SK-N-SH (cell line): ENCODE data around the gene CNIH2. TPM values are rescaled to one million over a fixed set of nuclear protein-coding genes. Genes with fewer than 3 reads are reported as not detected.

Experiments
- CTCF ChIA-PET: fragments of 300-600, 350-600 bp; formaldehyde crosslinking; extraction: SDS; loops from one replicate; lab custom pipeline; 2021; lab: Yijun Ruan, JAX
- POLR2A ChIA-PET: fragments of 350-600 bp; sonication (Branson Sonifier 250); formaldehyde crosslinking; extraction: SDS; loops from one replicate; lab custom pipeline; 2020; ENCODE audit warnings: antibody characterized with exemption, inconsistent platforms; lab: Yijun Ruan, JAX
- DNase-seq: peaks from one replicate; pipeline ENCODE4 v3.0.0; 2012
- H2AFZ ChIP-seq: fragments of 200-600 bp; sonication (generic); 2 replicates; pipeline ENCODE4 v1.8.1; 2016; ENCODE audit warnings: antibody characterized with exemption, mild to moderate bottlenecking, low read depth
- H3F3A ChIP-seq: fragments of 200-600 bp; sonication (generic); replicated peaks from 2 replicates; pipeline ENCODE3; 2016; ENCODE audit warnings: antibody characterized with exemption, mild to moderate bottlenecking; ENCODE audit not compliant: insufficient read depth
- H3K27ac ChIP-seq, 2 experiments: fragments of 200-500 bp in 1 of 2; fragments of 200-600 bp in 1 of 2; sonication (Bioruptor generic) in 1 of 2; sonication (generic), shearing (Covaris generic) in 1 of 2; 2 replicates each; pipeline versions ENCODE4 v1.5.1 to v1.6.1; 2014 to 2016; ENCODE audit warnings: low read depth in 2 of 2, inconsistent platforms in 1 of 2, low read length in 1 of 2, mild to moderate bottlenecking in 1 of 2, mixed read lengths in 1 of 2
- H3K27me3 ChIP-seq: fragments of 200-600 bp; sonication (generic), shearing (Covaris generic); 2 replicates; pipeline ENCODE4 v1.6.1; 2016; ENCODE audit warnings: mixed run types; ENCODE audit not compliant: insufficient read depth
- H3K36me3 ChIP-seq, 2 experiments: fragments of 200-500 bp in 1 of 2; fragments of 200-600 bp in 1 of 2; sonication (Bioruptor generic) in 1 of 2; sonication (generic) in 1 of 2; replicated peaks in 1 of 2; 2 replicates each; pipeline versions ENCODE3 to v1.5.1; 2014 to 2016; ENCODE audit warnings: low read length in 1 of 2, mild to moderate bottlenecking in 1 of 2; ENCODE audit not compliant: insufficient read depth in 2 of 2, control insufficient read depth in 1 of 2
- H3K4me1 ChIP-seq, 2 experiments: fragments of 200-500 bp in 1 of 2; fragments of 200-600 bp in 1 of 2; sonication (Bioruptor generic) in 1 of 2; sonication (generic), shearing (Covaris generic) in 1 of 2; 2 replicates each; pipeline versions ENCODE4 v1.5.1 to v1.6.1; 2014 to 2016; ENCODE audit warnings: low read depth in 1 of 2, low read length in 1 of 2, mixed run types in 1 of 2; ENCODE audit not compliant: insufficient read depth in 2 of 2, control insufficient read depth in 1 of 2
- H3K4me2 ChIP-seq: fragments of 200-600 bp; sonication (generic), shearing (Covaris generic); 2 replicates; pipeline ENCODE4 v1.6.1; 2017; ENCODE audit warnings: mixed run types
- H3K4me3 ChIP-seq, 2 experiments: fragments of 200-500 bp in 1 of 2; fragments of 200-600 bp in 1 of 2; sonication (Bioruptor generic) in 1 of 2; sonication (generic), shearing (Covaris generic) in 1 of 2; 2 replicates each; pipeline versions ENCODE4 v1.5.1 to v1.8.1; 2014 to 2016; ENCODE audit warnings: low read depth in 2 of 2, inconsistent platforms in 1 of 2, low read length in 1 of 2, mild to moderate bottlenecking in 1 of 2, mixed read lengths in 1 of 2, moderate library complexity in 1 of 2
- H3K79me2 ChIP-seq: fragments of 200-600 bp; sonication (generic); 2 replicates; pipeline ENCODE4 v1.8.1; 2017; ENCODE audit warnings: mild to moderate bottlenecking; ENCODE audit not compliant: insufficient read depth
- H3K9ac ChIP-seq: fragments of 200-600 bp; sonication (generic); 2 replicates; pipeline ENCODE4 v1.6.1; 2017; ENCODE audit warnings: mixed run types
- H3K9me2 ChIP-seq: fragments of 200-600 bp; sonication (generic); 2 replicates; pipeline ENCODE4 v1.6.1; 2017; ENCODE audit warnings: mixed run types
- H3K9me3 ChIP-seq: fragments of 200-600 bp; sonication (generic); 2 replicates; pipeline ENCODE4 v1.6.1; 2017; ENCODE audit warnings: mixed run types, mild to moderate bottlenecking, moderate library complexity
- H4K20me1 ChIP-seq: fragments of 200-600 bp; sonication (generic); 2 replicates; pipeline ENCODE4 v1.6.1; 2017; ENCODE audit warnings: mild to moderate bottlenecking, mixed run types; ENCODE audit not compliant: insufficient read depth
- CHD2 ChIP-seq: fragments of 150-350 bp; IDR thresholded peaks from 2 replicates; pipeline ENCODE4 v1.6.1; 2018; ENCODE audit warnings: low read length; ENCODE audit not compliant: partially characterized antibody
- EP300 ChIP-seq, 2 experiments: IDR thresholded peaks; 2 replicates each; pipeline versions ENCODE4 v1.4.0 to v1.6.1; 2012; ENCODE audit warnings: borderline replicate concordance in 1 of 2, low read depth in 1 of 2, low read length in 1 of 2
- EZH2phosphoT487 ChIP-seq: fragments of 200-600 bp; sonication (generic); IDR thresholded peaks from 2 replicates; pipeline ENCODE4 v1.6.1; 2017; ENCODE audit warnings: low read depth, mixed run types, mild to moderate bottlenecking, antibody characterized with exemption, moderate library complexity, borderline replicate concordance
- FOXJ3 ChIP-seq: sonication (generic); formaldehyde crosslinking; IDR thresholded peaks from 2 replicates; pipeline ENCODE4 v1.5.1; 2020; ENCODE audit warnings: mild to moderate bottlenecking, missing genetic modification reagents
- FOXM1 ChIP-seq: IDR thresholded peaks from 2 replicates; pipeline ENCODE4 v1.4.0; 2012; ENCODE audit warnings: low read depth, mild to moderate bottlenecking
- GABPA ChIP-seq: IDR thresholded peaks from 2 replicates; pipeline ENCODE4 v1.4.0; 2012; ENCODE audit warnings: low read depth, mild to moderate bottlenecking
- GATA2 ChIP-seq: sonication (generic); formaldehyde crosslinking; IDR thresholded peaks from 2 replicates; pipeline ENCODE4 v1.5.0; 2020; ENCODE audit warnings: mild to moderate bottlenecking, missing genetic modification reagents
- MEF2A ChIP-seq: IDR thresholded peaks from 2 replicates; pipeline ENCODE4 v1.4.0; 2012; ENCODE audit warnings: low read depth, borderline replicate concordance
- MXI1 ChIP-seq: IDR thresholded peaks from 2 replicates; pipeline ENCODE4 v1.6.1; 2012; ENCODE audit warnings: mild to moderate bottlenecking, low read depth, low read length, improper control_type of control experiment
- RAD21 ChIP-seq: IDR thresholded peaks from 2 replicates; pipeline ENCODE4 v1.6.1; 2012; ENCODE audit warnings: mild to moderate bottlenecking, low read length
- REST ChIP-seq: IDR thresholded peaks from 2 replicates; pipeline ENCODE4 v1.6.1; 2012; ENCODE audit warnings: mild to moderate bottlenecking, low read depth, low read length, moderate library complexity
- SMC3 ChIP-seq: IDR thresholded peaks from 2 replicates; pipeline ENCODE4 v1.6.1; 2012; ENCODE audit warnings: low read depth, low read length, improper control_type of control experiment
- TEAD4 ChIP-seq: IDR thresholded peaks from 2 replicates; pipeline ENCODE4 v1.4.0; 2012; ENCODE audit warnings: mild to moderate bottlenecking, borderline replicate concordance; ENCODE audit not compliant: insufficient read depth
- USF1 ChIP-seq: IDR thresholded peaks from 2 replicates; pipeline ENCODE4 v1.4.0; 2012; ENCODE audit warnings: low read depth, borderline replicate concordance
- USF2 ChIP-seq: fragments of 150-350 bp; IDR thresholded peaks from 2 replicates; pipeline ENCODE4 v1.6.1; 2017; ENCODE audit warnings: antibody characterized with exemption, low read length, low read depth, borderline replicate concordance
- YY1 ChIP-seq: IDR thresholded peaks from 2 replicates; pipeline ENCODE4 v1.4.0; 2012; ENCODE audit warnings: low read depth, mild to moderate bottlenecking
- ZBTB33 ChIP-seq: IDR thresholded peaks from 2 replicates; pipeline ENCODE4 v1.4.0; 2012; ENCODE audit warnings: low read depth, borderline replicate concordance
- WGBS: methylation state at CpG from one replicate; pipeline ENCODE4 v1.1.6; 2017; ENCODE audit warnings: low lambda C conversion rate; 5-methylcytosine and 5-hydroxymethylcytosine counted together
- polyA plus RNA-seq, 3 experiments: library from polyadenylated mRNA; depleted of rRNA; stranded (reverse); fragments of >200 nt; gene quantifications; 2 replicates each; pipeline ENCODE4 v1.2.3, GENCODE V29; 2012

CNIH2 gene
- polyA plus RNA-seq, 1 of the 3 experiments (the other 2 are of a cell fraction), result 11.8 TPM

GRCh38 chr11:66322732-66323427 lies 44.9 kb downstream of the CNIH2 start:
- Histone ChIP-seq H3K36me3 (no peaks in the 10 kb centered on the region), H3K9me3 (no peaks in the 10 kb centered on the region), H3K9me2 (no peaks in the 10 kb centered on the region), H3F3A (no peaks in the 10 kb centered on the region), H3K79me2 (no peaks in the 10 kb centered on the region), H3K9ac (no peak overlapping the region), H3K27me3 (no peaks in the 10 kb centered on the region), H3K4me3 (no peak overlapping the region), H2AFZ (no peak overlapping the region), H4K20me1 (no peaks in the 10 kb centered on the region), H3K27ac (no peak overlapping the region), H3K4me2 (no peak overlapping the region), H3K4me1 (peaks cover 34 to 39% of the 10 kb centered on the region in 2 experiments)
- no peak for TF ChIP-seq MEF2A
- no peak for TF ChIP-seq CHD2
- TF ChIP-seq SMC3, result no peak
- TF ChIP-seq RAD21, result no peak
- TF ChIP-seq EZH2phosphoT487, result no peak
- TF ChIP-seq YY1, result no peak
- TF ChIP-seq EP300 (IDR thresholded peaks at IDR 0.05; ENCODE audit: borderline replicate concordance in 1 of 2, low read depth in 1 of 2, low read length in 1 of 2), result no peak
- no peak for TF ChIP-seq ZBTB33
- no peak for TF ChIP-seq REST
- no peak for TF ChIP-seq GABPA
- TF ChIP-seq USF2, result no peak
- no peak for TF ChIP-seq FOXM1
- no peak for TF ChIP-seq GATA2 (CRISPR knock-in tag)
- TF ChIP-seq FOXJ3 (CRISPR knock-in tag), result no peak
- TF ChIP-seq USF1, result no peak
- TF ChIP-seq TEAD4, result no peak
- TF ChIP-seq MXI1, result no peak
- WGBS, result 91% methylated on average over 10 of the region's 11 CpGs
- POLR2A ChIA-PET, result interaction anchor here (1.7 kb wide), 1 partner anchor 10 kb away, joined by 4 read pairs; no protein-coding TSS in a partner anchor
- CTCF ChIA-PET, result interaction anchor here (2.0 kb wide), 1 partner anchor 10 kb away, joined by 26 read pairs; no protein-coding TSS in a partner anchor
- DNase-seq, result no peak
